H1 (cell line): ENCODE data around the gene LRP3.

ENCODE experiments used
- CBX8 ChIP-seq: fragments of 300-800, 300-1000 bp; sonication (generic); IDR thresholded peaks from 2 replicates; pipeline ENCODE4 v1.7.1; 2016; ENCODE audit warnings: low read depth, low read length, borderline replicate concordance
- SAP30 ChIP-seq: fragments of 300-600 bp; sonication (generic); IDR thresholded peaks from 2 replicates; pipeline ENCODE4 v1.7.1; 2012; ENCODE audit warnings: low read length, moderate library complexity, mild to moderate bottlenecking, inconsistent platforms; ENCODE audit not compliant: insufficient read depth, insufficient replicate concordance
- TAF1 ChIP-seq: IDR thresholded peaks from 2 replicates; pipeline ENCODE4 v1.6.1; 2011; ENCODE audit warnings: mild to moderate bottlenecking, low read depth, low read length
- TF ChIP-seq, protein P1 (sequence below), 3 experiments: IDR thresholded peaks; 1 replicate in 2 of 3; 2 replicates in 1 of 3; pipeline versions ENCODE4 v1.5.1 to v1.6.1; 2011; ENCODE audit warnings: low read length in 3 of 3, mild to moderate bottlenecking in 3 of 3, inconsistent platforms in 2 of 3, low read depth in 1 of 3, moderate library complexity in 1 of 3; ENCODE audit not compliant: insufficient read depth in 1 of 3; ENCODE audit errors: control extremely low read depth in 1 of 3

DNA sequence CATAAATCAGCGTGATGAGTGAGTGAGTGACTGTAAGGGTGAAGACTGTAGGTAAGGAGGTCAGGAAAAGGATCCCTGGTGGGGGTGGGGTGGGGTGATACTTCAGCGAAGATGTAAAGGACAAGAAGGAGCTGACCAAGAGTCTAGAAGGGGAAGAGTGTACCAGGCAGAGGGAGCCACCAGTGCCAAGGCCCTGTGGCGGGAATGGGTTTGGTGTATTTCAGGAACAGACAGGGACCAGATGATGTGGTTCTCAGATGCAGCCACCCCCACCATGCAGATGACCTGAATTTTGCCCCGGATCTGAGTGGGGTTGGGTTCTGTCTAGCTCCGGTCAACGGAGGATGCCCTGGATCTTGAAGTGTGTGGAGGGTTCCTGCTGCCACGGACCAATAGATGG is 61.7 kb downstream of the LRP3 start:
- TF ChIP-seq CBX8 (no peak), SAP30 (no peak), TAF1 (no peak)
- TF ChIP-seq, protein P1, sequence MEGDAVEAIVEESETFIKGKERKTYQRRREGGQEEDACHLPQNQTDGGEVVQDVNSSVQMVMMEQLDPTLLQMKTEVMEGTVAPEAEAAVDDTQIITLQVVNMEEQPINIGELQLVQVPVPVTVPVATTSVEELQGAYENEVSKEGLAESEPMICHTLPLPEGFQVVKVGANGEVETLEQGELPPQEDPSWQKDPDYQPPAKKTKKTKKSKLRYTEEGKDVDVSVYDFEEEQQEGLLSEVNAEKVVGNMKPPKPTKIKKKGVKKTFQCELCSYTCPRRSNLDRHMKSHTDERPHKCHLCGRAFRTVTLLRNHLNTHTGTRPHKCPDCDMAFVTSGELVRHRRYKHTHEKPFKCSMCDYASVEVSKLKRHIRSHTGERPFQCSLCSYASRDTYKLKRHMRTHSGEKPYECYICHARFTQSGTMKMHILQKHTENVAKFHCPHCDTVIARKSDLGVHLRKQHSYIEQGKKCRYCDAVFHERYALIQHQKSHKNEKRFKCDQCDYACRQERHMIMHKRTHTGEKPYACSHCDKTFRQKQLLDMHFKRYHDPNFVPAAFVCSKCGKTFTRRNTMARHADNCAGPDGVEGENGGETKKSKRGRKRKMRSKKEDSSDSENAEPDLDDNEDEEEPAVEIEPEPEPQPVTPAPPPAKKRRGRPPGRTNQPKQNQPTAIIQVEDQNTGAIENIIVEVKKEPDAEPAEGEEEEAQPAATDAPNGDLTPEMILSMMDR (IDR thresholded peaks at IDR 0.05; ENCODE audit: control extremely low read depth in 1 of 3, insufficient read depth in 1 of 3, low read depth in 1 of 3, low read length in 3 of 3): no peak
